Upper lobe of right lung (tissue), 1 donor: Measurements from ENCODE around the gene P2RX7. TPM values are rescaled to one million over a fixed set of nuclear protein-coding genes. Genes with fewer than 3 reads are reported as not detected.

Source experiments
- ATAC-seq: fragments of 200-7000 bp; cut with Tn5 transposase; one replicate; pipeline ENCODE4 v1.9.1; 2020; ENCODE audit warnings: mild to moderate bottlenecking, moderate library complexity
- DNase-seq: peaks from one replicate; pipeline ENCODE4 v3.0.0-alpha.2; 2020
- H3K27ac ChIP-seq: fragments of 200-600 bp; one replicate; pipeline ENCODE4 v1.8.0; 2022
- H3K27me3 ChIP-seq: fragments of 200-600 bp; one replicate; pipeline ENCODE4 v1.8.0; 2022; ENCODE audit warnings: mild to moderate bottlenecking
- H3K36me3 ChIP-seq: fragments of 200-600 bp; one replicate; pipeline ENCODE4 v1.8.0; 2022
- H3K4me1 ChIP-seq: fragments of 200-600 bp; one replicate; pipeline ENCODE4 v1.8.0; 2022
- H3K4me3 ChIP-seq: fragments of 200-600 bp; one replicate; pipeline ENCODE4 v1.8.0; 2022; ENCODE audit warnings: mild to moderate bottlenecking
- H3K9me3 ChIP-seq: fragments of 200-600 bp; one replicate; pipeline ENCODE4 v1.8.0; 2022
- CTCF ChIP-seq: fragments of 200-600 bp; IDR thresholded peaks from one replicate; pipeline ENCODE4 v1.8.0; 2022; ENCODE audit warnings: antibody characterized with exemption
- intact Hi-C: fragments of 100-400 bp; cut with DNase I; formaldehyde crosslinking; loops from one replicate; pipeline ENCODE4 v1.11.0; 2022
- total RNA-seq: library from RNA; stranded (reverse); fragmentation: NEBNext Ultra II Directional; extraction: Animal tissue kit (Norgen Biotek cat#: 25700); gene quantifications from one replicate; pipeline ENCODE4 v1.2.1, GENCODE V29; 2021
- donor health status: DM: no; HTN: yes; CAD: no; lungs with severe emphysema.

Gene P2RX7
- total RNA-seq, 1 donor from 2014 or later = 20.1 TPM

DNA sequence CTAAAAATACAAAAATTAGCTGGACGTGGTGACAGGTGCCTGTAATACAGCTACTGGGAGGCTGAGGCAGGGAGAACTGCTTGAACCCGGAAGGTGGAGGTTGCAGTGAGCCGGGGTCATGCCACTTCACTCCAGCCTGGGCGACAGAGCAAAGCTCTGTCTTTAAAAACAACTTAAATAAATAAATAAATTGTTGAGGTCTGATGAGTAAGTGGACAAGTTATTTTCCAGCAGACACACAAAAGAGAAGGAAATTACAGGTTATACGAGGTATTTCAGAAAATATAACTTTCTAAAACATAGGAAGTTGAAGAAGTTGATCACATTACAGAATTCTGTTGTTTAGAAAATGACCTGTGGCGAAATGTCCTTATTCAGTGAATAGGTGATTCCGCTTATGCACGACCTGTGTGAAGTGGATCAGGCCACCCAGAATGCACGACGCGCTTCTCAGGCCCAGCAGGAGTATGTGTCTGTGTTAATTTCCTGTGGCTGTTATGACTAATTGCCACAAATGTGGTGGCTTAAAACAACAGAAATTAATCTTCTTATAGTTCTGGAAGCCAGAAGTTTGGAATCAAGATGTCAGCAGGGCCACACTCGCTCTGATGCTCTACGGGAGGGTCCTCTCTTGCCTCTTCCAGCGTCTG lies 38.1 kb downstream of the P2RX7 start:
- Histone ChIP-seq H3K4me3 (no peak overlapping the region), H3K4me1 (no peaks in the 10 kb centered on the region), H3K27me3 (no peaks in the 10 kb centered on the region), H3K27ac (no peak overlapping the region), H3K36me3 (peaks cover 14% of the 10 kb centered on the region), H3K9me3 (no peaks in the 10 kb centered on the region)
- intact Hi-C loops = no loop called here
- no peak for ATAC-seq
- no peak for DNase-seq
- no peak for TF ChIP-seq CTCF

GRCh38 chr12:121172145-121172544 lies 39.5 kb downstream of the P2RX7 start:
- Histone ChIP-seq H3K9me3 (no peaks in the 10 kb centered on the region), H3K4me3 (no peak overlapping the region), H3K27me3 (no peaks in the 10 kb centered on the region), H3K36me3 (peaks cover 15% of the 10 kb centered on the region), H3K4me1 (no peaks in the 10 kb centered on the region), H3K27ac (no peak overlapping the region)
- intact Hi-C loops = no loop called here
- TF ChIP-seq CTCF = no peak
- no peak for ATAC-seq
- DNase-seq = no peak

DNA sequence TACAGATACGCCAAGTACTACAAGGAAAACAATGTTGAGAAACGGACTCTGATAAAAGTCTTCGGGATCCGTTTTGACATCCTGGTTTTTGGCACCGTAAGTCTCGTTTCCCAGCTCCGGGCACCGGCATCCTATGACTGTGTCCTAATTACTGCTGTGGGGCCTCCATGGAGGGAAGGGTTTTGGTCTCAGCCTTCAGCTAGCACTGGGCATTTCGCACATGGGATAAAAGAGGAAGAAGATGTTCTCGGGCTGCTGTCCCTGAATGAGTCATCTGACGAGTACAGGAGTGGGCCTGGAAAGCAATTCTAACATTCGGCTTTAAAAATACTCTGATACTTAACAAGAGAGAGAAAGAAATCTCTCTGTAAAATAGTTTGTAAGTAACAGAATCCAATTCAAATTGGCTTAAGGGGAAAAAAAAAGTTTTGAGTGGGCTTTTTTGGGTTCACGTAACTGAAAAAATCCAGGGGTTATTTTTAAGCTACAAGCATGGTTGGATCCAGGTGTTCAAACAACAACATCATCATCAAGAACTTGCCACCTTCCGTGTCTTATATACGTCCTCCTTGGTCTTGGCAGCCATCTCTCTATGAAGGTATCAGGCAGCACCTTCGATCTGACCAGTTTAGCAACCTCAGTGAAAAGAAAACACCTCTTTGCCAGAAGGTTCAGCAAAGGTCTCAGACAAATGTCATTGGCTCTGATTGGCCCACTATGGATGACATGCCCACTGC lies 42.9 kb downstream of the P2RX7 start:
- H3K9me3 ChIP-seq = no peaks in the 10 kb centered on the region
- H3K27ac ChIP-seq = no peak overlapping the region
- DNase-seq = no peak
- peak; percentile 89 for ATAC-seq
- H3K36me3 ChIP-seq = peaks cover 5% of the 10 kb centered on the region
- no peak overlapping the region for H3K4me3 ChIP-seq
- intact Hi-C loops = no loop called here
- H3K4me1 ChIP-seq = no peaks in the 10 kb centered on the region
- no peaks in the 10 kb centered on the region for H3K27me3 ChIP-seq
- TF ChIP-seq CTCF = no peak

GRCh38 chr12:121176826-121177529 lies 44.3 kb downstream of the P2RX7 start:
- Histone ChIP-seq H3K27ac (no peak overlapping the region), H3K27me3 (no peaks in the 10 kb centered on the region), H3K9me3 (no peaks in the 10 kb centered on the region)

DNA sequence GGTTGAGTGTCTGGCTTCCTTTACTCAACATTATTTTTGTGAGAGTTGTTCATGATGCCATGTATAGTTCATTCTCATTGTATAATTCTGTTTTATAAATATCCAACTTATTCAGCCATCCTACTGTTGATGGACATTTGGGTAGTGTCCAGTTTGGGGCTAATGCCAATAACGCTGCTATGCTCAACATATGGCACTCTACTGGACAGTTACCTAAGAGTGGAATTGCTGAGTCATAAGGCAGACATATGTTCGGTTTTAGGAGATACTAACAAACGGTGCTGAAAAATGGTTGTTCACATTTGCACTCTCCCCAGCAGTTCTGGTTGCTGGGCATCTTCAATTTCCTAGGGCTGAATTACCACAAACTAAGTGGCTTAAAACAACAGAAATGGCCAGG lies 48.5 kb downstream of the P2RX7 start:
- no peaks in the 10 kb centered on the region for H3K4me1 ChIP-seq
- H3K27me3 ChIP-seq = no peaks in the 10 kb centered on the region
- H3K36me3 ChIP-seq = peaks cover 5% of the 10 kb centered on the region
- H3K9me3 ChIP-seq = no peaks in the 10 kb centered on the region
- DNase-seq = no peak
- intact Hi-C loops = no loop called here
- H3K27ac ChIP-seq = no peak overlapping the region
- no peak overlapping the region for H3K4me3 ChIP-seq
- ATAC-seq = no peak
- TF ChIP-seq CTCF = no peak

More at GRCh38 chr12:121176826-121177529, 44.3 kb downstream of the P2RX7 start:
- no peak for DNase-seq
- peaks cover 5% of the 10 kb centered on the region for H3K36me3 ChIP-seq
- H3K4me1 ChIP-seq = no peaks in the 10 kb centered on the region
- H3K4me3 ChIP-seq = no peak overlapping the region
- intact Hi-C loops = no loop called here
- peak; percentile 26 for ATAC-seq
- TF ChIP-seq CTCF = no peak
